LNCaP clone FGC (cell line): Measurements from ENCODE around the gene TEX19.
"Not testable (repeated sequence)": the region's sequence is repeated elsewhere in the genome, so short reads cannot be mapped to it uniquely, and the experiment has no call there.

Experiments
- DNase-seq: peaks from one replicate; pipeline ENCODE4 v3.0.0-alpha.2; 2011; ENCODE audit warnings: low read depth
- H3K4me3 ChIP-seq: 2 replicates; pipeline ENCODE4 v1.5.1; 2011; ENCODE audit warnings: mild to moderate bottlenecking, low read depth, low read length, control low read depth
- TF ChIP-seq, protein P1 (sequence below): IDR thresholded peaks from 2 replicates; pipeline ENCODE4 v1.5.1; 2012; ENCODE audit warnings: mild to moderate bottlenecking; ENCODE audit not compliant: control insufficient read depth, insufficient read depth; ENCODE audit errors: extremely low read depth

TEX19 gene

GRCh38 chr17:82357394-82357793, 1.7 kb upstream of the TEX19 start:
- no peak overlapping the region for H3K4me3 ChIP-seq
- TF ChIP-seq, protein P1, sequence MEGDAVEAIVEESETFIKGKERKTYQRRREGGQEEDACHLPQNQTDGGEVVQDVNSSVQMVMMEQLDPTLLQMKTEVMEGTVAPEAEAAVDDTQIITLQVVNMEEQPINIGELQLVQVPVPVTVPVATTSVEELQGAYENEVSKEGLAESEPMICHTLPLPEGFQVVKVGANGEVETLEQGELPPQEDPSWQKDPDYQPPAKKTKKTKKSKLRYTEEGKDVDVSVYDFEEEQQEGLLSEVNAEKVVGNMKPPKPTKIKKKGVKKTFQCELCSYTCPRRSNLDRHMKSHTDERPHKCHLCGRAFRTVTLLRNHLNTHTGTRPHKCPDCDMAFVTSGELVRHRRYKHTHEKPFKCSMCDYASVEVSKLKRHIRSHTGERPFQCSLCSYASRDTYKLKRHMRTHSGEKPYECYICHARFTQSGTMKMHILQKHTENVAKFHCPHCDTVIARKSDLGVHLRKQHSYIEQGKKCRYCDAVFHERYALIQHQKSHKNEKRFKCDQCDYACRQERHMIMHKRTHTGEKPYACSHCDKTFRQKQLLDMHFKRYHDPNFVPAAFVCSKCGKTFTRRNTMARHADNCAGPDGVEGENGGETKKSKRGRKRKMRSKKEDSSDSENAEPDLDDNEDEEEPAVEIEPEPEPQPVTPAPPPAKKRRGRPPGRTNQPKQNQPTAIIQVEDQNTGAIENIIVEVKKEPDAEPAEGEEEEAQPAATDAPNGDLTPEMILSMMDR: no peak
- DNase-seq: no peak

DNA sequence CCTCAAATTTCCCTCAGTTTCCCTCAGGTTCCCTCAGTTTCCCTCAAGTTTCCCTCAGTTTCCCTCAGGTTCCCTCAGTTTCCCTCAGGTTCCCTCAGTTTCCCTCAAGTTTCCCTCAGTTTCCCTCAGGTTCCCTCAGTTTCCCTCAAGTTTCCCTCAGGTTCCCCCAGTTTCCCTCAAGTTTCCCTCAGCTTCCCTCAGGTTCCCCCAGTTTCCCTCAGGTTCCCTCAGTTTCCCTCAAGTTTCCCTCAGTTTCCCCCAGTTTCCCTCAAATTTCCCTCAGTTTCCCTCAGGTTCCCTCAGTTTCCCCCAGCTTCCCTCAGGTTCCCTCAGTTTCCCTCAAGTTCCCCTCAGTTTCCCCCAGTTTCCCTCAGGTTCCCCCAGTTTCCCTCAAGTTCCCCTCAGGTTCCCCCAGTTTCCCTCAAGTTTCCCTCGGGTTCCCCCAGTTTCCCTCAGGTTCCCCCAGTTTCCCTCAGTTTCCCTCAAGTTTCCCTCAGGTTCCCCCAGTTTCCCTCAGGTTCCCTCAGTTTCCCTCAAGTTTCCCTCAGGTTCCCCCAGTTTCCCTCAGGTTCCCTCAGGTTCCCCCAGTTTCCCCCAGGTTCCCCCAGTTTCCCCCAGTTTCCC, 516 bp downstream of the TEX19 start:
- H3K4me3 ChIP-seq: not testable (repeated sequence)

DNA sequence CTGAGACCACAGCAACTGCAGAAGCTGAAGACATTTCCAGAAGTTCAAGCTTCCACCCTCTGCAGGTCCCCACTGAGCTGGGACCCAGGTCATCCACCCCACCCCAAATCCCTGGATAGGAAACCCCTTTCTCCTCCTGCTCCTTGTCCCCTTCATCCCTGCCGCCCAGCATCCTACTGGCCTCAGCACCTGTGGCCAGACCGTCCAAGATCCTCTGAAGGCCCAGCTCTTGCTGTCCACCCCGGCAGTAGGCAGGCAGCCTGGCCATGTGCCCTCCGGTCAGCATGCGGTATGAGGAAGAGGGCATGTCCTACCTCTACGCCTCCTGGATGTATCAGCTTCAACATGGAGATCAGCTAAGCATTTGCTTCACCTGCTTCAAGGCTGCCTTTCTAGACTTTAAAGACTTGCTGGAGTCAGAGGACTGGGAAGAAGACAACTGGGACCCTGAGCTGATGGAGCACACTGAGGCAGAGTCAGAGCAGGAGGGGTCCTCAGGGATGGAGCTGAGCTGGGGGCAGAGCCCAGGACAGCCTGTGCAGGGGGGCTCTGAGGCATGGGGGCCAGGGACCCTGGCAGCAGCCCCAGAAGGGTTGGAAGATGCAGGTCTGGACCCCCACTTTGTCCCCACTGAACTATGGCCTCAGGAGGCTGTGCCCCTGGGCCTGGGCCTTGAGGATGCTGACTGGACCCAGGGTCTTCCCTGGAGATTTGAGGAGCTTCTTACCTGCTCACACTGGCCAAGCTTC, 3.0 kb downstream of the TEX19 start:
- no peak for DNase-seq
- H3K4me3 ChIP-seq: no peak overlapping the region
- TF ChIP-seq, protein P1: no peak

More for the DNA sequence above, 516 bp downstream of the TEX19 start:
- DNase-seq: not testable (repeated sequence)

- H3K4me3 ChIP-seq: no peak overlapping the region
- no peak for DNase-seq
- TF ChIP-seq, protein P1: no peak
Measured at GRCh38 chr17:82365606-82366295, 6.7 kb downstream of the TEX19 start.

GRCh38 chr17:82366749-82367148, 7.7 kb downstream of the TEX19 start:
- H3K4me3 ChIP-seq: no peak overlapping the region
- DNase-seq: no peak

DNA sequence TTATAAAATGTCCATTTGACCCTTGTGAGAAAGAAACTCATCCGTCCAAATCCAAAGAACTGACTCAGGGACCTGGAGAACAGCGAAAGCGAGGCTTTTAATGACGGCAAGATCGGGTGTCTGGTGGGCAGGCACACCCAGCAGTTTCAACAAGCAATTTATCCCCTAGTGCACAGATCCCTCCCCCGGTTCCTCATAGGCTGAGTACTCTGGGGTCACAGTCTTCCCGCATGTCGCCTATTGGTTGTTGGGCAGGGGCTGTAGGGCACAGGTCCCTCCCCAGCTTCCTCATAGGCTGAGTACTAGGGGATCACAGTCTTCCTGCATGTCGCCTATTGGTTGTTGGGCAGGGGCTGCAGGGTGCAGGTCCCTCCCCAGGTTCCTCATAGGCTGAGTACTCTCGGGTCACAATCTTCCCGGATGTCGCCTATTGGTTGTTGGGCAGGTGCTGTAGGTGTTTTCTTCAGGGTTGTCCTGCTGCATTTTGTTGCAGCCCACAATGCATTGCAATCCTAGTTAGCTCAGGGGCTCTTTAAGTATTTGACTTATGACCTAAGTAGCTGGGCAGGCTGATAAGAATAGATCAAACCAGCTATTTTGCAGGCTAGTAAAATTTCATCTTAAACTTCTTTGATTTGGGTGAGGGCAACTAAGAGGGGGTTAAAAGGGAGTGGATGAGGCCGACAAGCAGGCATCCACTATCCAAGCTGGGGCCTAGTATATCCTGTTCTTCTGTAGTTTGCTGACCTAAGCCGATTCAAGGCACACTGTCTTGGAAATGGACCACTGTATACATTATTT, 8.9 kb downstream of the TEX19 start:
- TF ChIP-seq, protein P1: no peak
- no peak overlapping the region for H3K4me3 ChIP-seq
- DNase-seq: no peak

More at GRCh38 chr17:82366749-82367148, 7.7 kb downstream of the TEX19 start:
- TF ChIP-seq, protein P1: no peak
